H9 (cell line): ENCODE data around the gene NDUFA12. TPM values are rescaled to one million over a fixed set of nuclear protein-coding genes. Genes with fewer than 3 reads are reported as not detected.

Experiments
- DNase-seq: peaks from one replicate; pipeline ENCODE4 v3.0.0-alpha.2; 2017
- H2AFZ ChIP-seq: one replicate; pipeline ENCODE4 v1.6.1; 2013; ENCODE audit warnings: mild to moderate bottlenecking, low read length, control low read depth, moderate library complexity
- H2AK5ac ChIP-seq: 2 replicates; pipeline ENCODE4 v1.6.1; 2013; ENCODE audit warnings: low read length, control low read depth, mixed read lengths; ENCODE audit not compliant: insufficient read length
- H2BK120ac ChIP-seq: one replicate; pipeline ENCODE4 v1.6.1; 2013; ENCODE audit warnings: low read depth, mild to moderate bottlenecking, low read length, control low read depth, inconsistent platforms; ENCODE audit not compliant: poor library complexity, severe bottlenecking
- H2BK12ac ChIP-seq: 2 replicates; pipeline ENCODE4 v1.6.1; 2013; ENCODE audit warnings: low read length, control low read depth, mixed read lengths, low read depth; ENCODE audit not compliant: insufficient read length
- H2BK15ac ChIP-seq: 2 replicates; pipeline ENCODE4 v1.6.1; 2013; ENCODE audit warnings: low read depth, low read length, control low read depth
- H2BK20ac ChIP-seq: one replicate; pipeline ENCODE4 v1.6.1; 2013; ENCODE audit warnings: low read depth, mild to moderate bottlenecking, low read length, control low read depth, inconsistent platforms; ENCODE audit not compliant: poor library complexity, severe bottlenecking
- H2BK5ac ChIP-seq: 2 replicates; pipeline ENCODE4 v1.6.1; 2013; ENCODE audit warnings: low read length, control low read depth, mixed read lengths; ENCODE audit not compliant: insufficient read length
- H3K14ac ChIP-seq: 2 replicates; pipeline ENCODE4 v1.6.1; 2013; ENCODE audit warnings: low read length, control low read depth; ENCODE audit not compliant: insufficient read depth
- H3K18ac ChIP-seq: 2 replicates; pipeline ENCODE4 v1.6.1; 2013; ENCODE audit warnings: low read depth, mild to moderate bottlenecking, mixed read lengths, low read length, control low read depth; ENCODE audit not compliant: insufficient read length
- H3K23ac ChIP-seq: 2 replicates; pipeline ENCODE4 v1.6.1; 2013; ENCODE audit warnings: low read length, control low read depth, mixed read lengths, low read depth; ENCODE audit not compliant: insufficient read length
- H3K23me2 ChIP-seq: 2 replicates; pipeline ENCODE4 v1.6.1; 2013; ENCODE audit warnings: low read depth, mild to moderate bottlenecking, mixed read lengths, low read length, control low read depth; ENCODE audit not compliant: insufficient read length, poor library complexity, severe bottlenecking
- H3K27ac ChIP-seq: 2 replicates; pipeline ENCODE4 v1.5.1; 2013; ENCODE audit warnings: low read length, control low read depth, mixed read lengths, low read depth; ENCODE audit not compliant: insufficient read length
- H3K27me3 ChIP-seq: 2 replicates; pipeline ENCODE4 v1.6.1; 2013; ENCODE audit warnings: low read length, control low read depth, inconsistent platforms; ENCODE audit not compliant: insufficient read depth
- H3K4ac ChIP-seq: 2 replicates; pipeline ENCODE4 v1.6.1; 2013; ENCODE audit warnings: low read depth, mild to moderate bottlenecking, control low read depth, inconsistent platforms, low read length, moderate library complexity
- H3K4me1 ChIP-seq: 2 replicates; pipeline ENCODE4 v1.6.1; 2013; ENCODE audit warnings: low read length, control low read depth, inconsistent platforms; ENCODE audit not compliant: insufficient read depth
- H3K4me2 ChIP-seq: 2 replicates; pipeline ENCODE4 v1.6.1; 2013; ENCODE audit warnings: low read length, control low read depth, mixed read lengths; ENCODE audit not compliant: insufficient read length, insufficient read depth
- H3K56ac ChIP-seq: 2 replicates; pipeline ENCODE4 v1.6.1; 2013; ENCODE audit warnings: low read depth, mild to moderate bottlenecking, mixed read lengths, low read length, control low read depth; ENCODE audit not compliant: insufficient read length
- H3K79me1 ChIP-seq: 2 replicates; pipeline ENCODE4 v1.6.1; 2013; ENCODE audit warnings: low read depth, mild to moderate bottlenecking, moderate library complexity, low read length, control low read depth, inconsistent platforms; ENCODE audit not compliant: insufficient read depth, poor library complexity, severe bottlenecking
- H3K79me2 ChIP-seq: 2 replicates; pipeline ENCODE4 v1.6.1; 2013; ENCODE audit warnings: low read length, control low read depth, inconsistent platforms; ENCODE audit not compliant: insufficient read depth
- H3K9ac ChIP-seq: 2 replicates; pipeline ENCODE4 v1.6.1; 2013; ENCODE audit warnings: low read length, control low read depth, mixed read lengths; ENCODE audit not compliant: insufficient read length; ENCODE audit errors: extremely low read depth
- H3K9me3 ChIP-seq: one replicate; pipeline ENCODE4 v1.6.1; 2013; ENCODE audit warnings: low read depth, low read length, inconsistent platforms; ENCODE audit not compliant: control insufficient read depth
- H3T11ph ChIP-seq: one replicate; pipeline ENCODE4 v1.6.1; 2013; ENCODE audit warnings: mild to moderate bottlenecking, low read length, control low read depth, inconsistent platforms
- H4K20me1 ChIP-seq: one replicate; pipeline ENCODE4 v1.6.1; 2013; ENCODE audit not compliant: control insufficient read depth, insufficient read length, insufficient read depth
- H4K5ac ChIP-seq: 2 replicates; pipeline ENCODE4 v1.6.1; 2013; ENCODE audit warnings: low read depth, mild to moderate bottlenecking, mixed read lengths, low read length, control low read depth; ENCODE audit not compliant: insufficient read length
- H4K8ac ChIP-seq: replicated peaks from 2 replicates; pipeline ENCODE4 v1.6.1; 2013; ENCODE audit warnings: low read length, control low read depth, mixed read lengths, low read depth; ENCODE audit not compliant: insufficient read length
- H4K91ac ChIP-seq: 2 replicates; pipeline ENCODE4 v1.6.1; 2013; ENCODE audit warnings: low read depth, mild to moderate bottlenecking, moderate library complexity, mixed read lengths, low read length, control low read depth; ENCODE audit not compliant: insufficient read length
- H3K27ac Mint-ChIP-seq, 3 experiments: 2 replicates in 2 of 3; 3 replicates in 1 of 3; pipeline ENCODE4 v1.8.0; 2020 to 2021; ENCODE audit warnings: mixed read lengths in 3 of 3, mild to moderate bottlenecking in 1 of 3, moderate library complexity in 1 of 3
- H3K27me3 Mint-ChIP-seq: 2 replicates; pipeline ENCODE4 v1.8.0; 2021; ENCODE audit warnings: low read depth, mild to moderate bottlenecking, moderate library complexity, mixed read lengths
- H3K36me3 Mint-ChIP-seq, 3 experiments: 2 replicates in 2 of 3; 3 replicates in 1 of 3; pipeline ENCODE4 v1.8.0; 2020 to 2021; ENCODE audit warnings: low read depth in 3 of 3, mixed read lengths in 3 of 3; ENCODE audit not compliant: insufficient read depth in 1 of 3
- H3K4me1 Mint-ChIP-seq, 2 experiments: 2 replicates each; pipeline ENCODE4 v1.8.0; 2020; ENCODE audit warnings: mixed read lengths in 2 of 2
- H3K4me3 Mint-ChIP-seq, 2 experiments: 2 replicates in 1 of 2; 3 replicates in 1 of 2; pipeline ENCODE4 v1.8.0; 2020 to 2021; ENCODE audit warnings: mild to moderate bottlenecking in 2 of 2, mixed read lengths in 2 of 2, moderate library complexity in 1 of 2
- H3K9me3 Mint-ChIP-seq, 2 experiments: 2 replicates in 1 of 2; 3 replicates in 1 of 2; pipeline ENCODE4 v1.8.0; 2020; ENCODE audit warnings: mild to moderate bottlenecking in 2 of 2, mixed read lengths in 2 of 2, moderate library complexity in 1 of 2
- CTCF ChIP-seq: fragments of 200-600 bp; sonication (generic); conservative IDR thresholded peaks from 3 replicates; pipeline ENCODE4 v1.8.0; 2021; ENCODE audit warnings: antibody characterized with exemption, mild to moderate bottlenecking
- WGBS: extraction: QIAGEN DNeasy Blood & Tissue Kit; methylation state at CpG from one replicate; pipeline ENCODE4 v1.1.7; 2013; ENCODE audit warnings: missing lambda C conversion rate, low lambda C conversion rate, mixed read lengths; ENCODE audit not compliant: insufficient read length; ENCODE audit errors: extremely low coverage; 5-methylcytosine and 5-hydroxymethylcytosine counted together
- total RNA-seq: library from RNA; stranded (reverse); gene quantifications from 2 replicates; pipeline ENCODE4 v1.2.1, GENCODE V29; 2021

NDUFA12 gene
- total RNA-seq, 1 experiment from 2014 or later = 104 TPM

GRCh38 chr12:94930216-94930654 lies 73.3 kb downstream of the NDUFA12 start:
- H2BK120ac ChIP-seq = no peak overlapping the region
- H4K20me1 ChIP-seq = no peaks in the 10 kb centered on the region
- no peak for DNase-seq
- H3K79me1 ChIP-seq = no peaks in the 10 kb centered on the region
- no peak overlapping the region for H2BK20ac ChIP-seq
- H2BK5ac ChIP-seq = no peak overlapping the region
- H3K4me2 ChIP-seq = no peak overlapping the region
- no peak overlapping the region for H4K91ac ChIP-seq
- H3K18ac ChIP-seq = no peak overlapping the region
- no peak overlapping the region for H2AK5ac ChIP-seq
- H4K5ac ChIP-seq = no peak overlapping the region
- H3K14ac ChIP-seq = no peak overlapping the region
- no peaks in the 10 kb centered on the region for H3K9me3 Mint-ChIP-seq
- no peak overlapping the region for H3K27ac ChIP-seq
- no peak overlapping the region for H3K4me3 Mint-ChIP-seq
- H3K79me2 ChIP-seq = no peaks in the 10 kb centered on the region
- no peak overlapping the region for H4K8ac ChIP-seq
- no peak overlapping the region for H3K56ac ChIP-seq
- no peaks in the 10 kb centered on the region for H3K4me1 ChIP-seq
- H3K9ac ChIP-seq = no peak overlapping the region
- no peak overlapping the region for H2BK12ac ChIP-seq
- H3K23ac ChIP-seq = no peak overlapping the region
- H3K4me1 Mint-ChIP-seq = peaks cover 0 to 3% of the 10 kb centered on the region in 2 experiments; a peak in 1 of 4 replicates
- no peak overlapping the region for H2AFZ ChIP-seq
- H3T11ph ChIP-seq = no peak overlapping the region
- no peaks in the 10 kb centered on the region for H3K23me2 ChIP-seq
- H3K27me3 ChIP-seq = no peaks in the 10 kb centered on the region
- no peaks in the 10 kb centered on the region for H3K36me3 Mint-ChIP-seq
- no peak for TF ChIP-seq CTCF
- H2BK15ac ChIP-seq = no peak overlapping the region
- no CpG with 5 or more reads among the region's 6 CpGs for WGBS
- H3K9me3 ChIP-seq = no peaks in the 10 kb centered on the region
- H3K4ac ChIP-seq = no peak overlapping the region
- H3K27me3 Mint-ChIP-seq = no peaks in the 10 kb centered on the region; the same call in 1 of the 2 replicates
- H3K27ac Mint-ChIP-seq = no peak overlapping the region; a peak in 1 of 7 replicates
